H54 (cell line): ENCODE data around the gene EEF1A2.

Experiments
- DNase-seq: peaks from one replicate; pipeline ENCODE4 v3.0.0; 2011; ENCODE audit warnings: low spot score, mixed read lengths; ENCODE audit not compliant: insufficient read length
- FAIRE-seq: peaks from 3 replicates; lab custom pipeline; 2011; peaks lifted over from hg19 to GRCh38; lab: Jason Lieb, UNC
- POLR2A ChIP-seq: IDR thresholded peaks from 2 replicates; pipeline ENCODE4 v1.6.1; 2011; ENCODE audit warnings: low read depth, mild to moderate bottlenecking, low read length

The EEF1A2 gene

GRCh38 chr20:63449796-63450730 lies 48.8 kb downstream of the EEF1A2 start:
- no peak for DNase-seq
- FAIRE-seq: no peak
- TF ChIP-seq POLR2A: no peak

- no peak for DNase-seq
- FAIRE-seq: no peak
- TF ChIP-seq POLR2A: no peak
These were observed 49.9 kb downstream of the EEF1A2 start for GRCh38 chr20:63449025-63449424.

GRCh38 chr20:63448031-63448430 lies 50.9 kb downstream of the EEF1A2 start:
- FAIRE-seq (no peak), DNase-seq (no peak)
- TF ChIP-seq POLR2A: 0 out of 2 replicates have a peak, but pooled peaks have one; percentile 7

- no peak for TF ChIP-seq POLR2A
- FAIRE-seq (no peak), DNase-seq (no peak)
These were observed 51.6 kb downstream of the EEF1A2 start for GRCh38 chr20:63447320-63447719.

- DNase-seq: no peak
- no peak for FAIRE-seq
- no peak for TF ChIP-seq POLR2A
These were observed 52.5 kb downstream of the EEF1A2 start for GRCh38 chr20:63446216-63447024.

- FAIRE-seq (no peak), DNase-seq (no peak)
- no peak for TF ChIP-seq POLR2A
These were observed 53.7 kb downstream of the EEF1A2 start for GRCh38 chr20:63445075-63445734.

- no peak for DNase-seq
- no peak for TF ChIP-seq POLR2A
- FAIRE-seq: no peak
These were observed 54.3 kb downstream of the EEF1A2 start for GRCh38 chr20:63444548-63444947.

- DNase-seq (no peak), FAIRE-seq (no peak)
- no peak for TF ChIP-seq POLR2A
These were observed 55.1 kb downstream of the EEF1A2 start for GRCh38 chr20:63443606-63444395.

GRCh38 chr20:63442100-63442493 lies 56.8 kb downstream of the EEF1A2 start:
- no peak for FAIRE-seq
- no peak for TF ChIP-seq POLR2A
- peak; percentile 84 for DNase-seq

GRCh38 chr20:63441136-63442099 lies 57.5 kb downstream of the EEF1A2 start:
- no peak for TF ChIP-seq POLR2A
- FAIRE-seq: no peak
- DNase-seq: no peak

- TF ChIP-seq POLR2A: no peak
- FAIRE-seq (no peak), DNase-seq (no peak)
These were observed 58.4 kb downstream of the EEF1A2 start for GRCh38 chr20:63440366-63440955.

GRCh38 chr20:63439866-63440265 lies 59.0 kb downstream of the EEF1A2 start:
- no peak for FAIRE-seq
- DNase-seq: no peak
- no peak for TF ChIP-seq POLR2A
